ENCODE data around the gene SMDT1. TPM values are rescaled to one million over a fixed set of nuclear protein-coding genes. Genes with fewer than 3 reads are reported as not detected.

Gene SMDT1
- total RNA-seq, 1 experiment from 2014 or later = 18.3 TPM

GRCh38 chr22:42090596-42091454, 11.3 kb downstream of the SMDT1 start, which contains the start of gene NDUFA6:
TSS of gene NDUFA6 (minus strand) at chr22:42090772. CDS start at chr22:42090744, 28 bp downstream.
- peaks cover 33% of the 10 kb centered on the region for H3K79me2 ChIP-seq (ENCODE audit: low read length)
- peak within 1 kb of the TSS; percentile 97 for H3K4me2 ChIP-seq (ENCODE audit: low read length)
- H3K4me1 ChIP-seq (ENCODE audit: insufficient read depth, low read length) = peaks cover 9% of the 10 kb centered on the region; the same call in 1 of the 2 replicates
- TSS peak; percentile 49 for BruUV-seq (replicated peaks)
- peak within 1 kb of the TSS; percentile 91 for H2AFZ ChIP-seq (ENCODE audit: low read length)
- TF ChIP-seq CTCF (conservative IDR thresholded peaks at IDR 0.05; ENCODE audit: low read depth, low read length) = peak; percentile 79
- no peak for TF ChIP-seq EZH2 (IDR thresholded peaks at IDR 0.05; ENCODE audit: low read length, unreplicated experiment)
- no peak for TF ChIP-seq EZH2phosphoT487 (IDR thresholded peaks at IDR 0.05; ENCODE audit: borderline replicate concordance, low read length)
- ChIA-PET CTCF (interaction anchor here (0.9 kb wide), 1 partner anchor 22 kb away, joined by 7 read pairs; no protein-coding TSS in a partner anchor), POLR2A (ENCODE audit: unreplicated experiment) (interaction anchor here (0.6 kb wide), 1 partner anchor 501 kb away, joined by 3 read pairs; no protein-coding TSS in a partner anchor)
- peak within 1 kb of the TSS; percentile 97 for H3K9ac ChIP-seq (ENCODE audit: low read length)
- H3K36me3 ChIP-seq (ENCODE audit: low read depth, low read length) = peaks cover 10% of the 10 kb centered on the region; the same call in 1 of the 2 replicates
- H3K9me3 ChIP-seq (ENCODE audit: low read length) = no peaks in the 10 kb centered on the region
- H3K4me3 ChIP-seq (ENCODE audit: low read length) = peak within 1 kb of the TSS; percentile 80
- peak within 1 kb of the TSS; percentile 86 for H3K27ac ChIP-seq (ENCODE audit: low read length)
- no peaks in the 10 kb centered on the region for H3F3A ChIP-seq (ENCODE audit: low read length, unreplicated experiment)
- intact Hi-C loops (cut with micrococcal nuclease) = loop anchor here (1.0 to 2.0 kb wide), 3 partner anchors 11 to 354 kb away; no protein-coding TSS in a partner anchor
- DNase-seq (peak; percentile 98), ATAC-seq (peak; percentile 94)
- H3K27me3 ChIP-seq (ENCODE audit: low read length) = no peaks in the 10 kb centered on the region
- no peaks in the 10 kb centered on the region for H3K9me2 ChIP-seq (replicated peaks; ENCODE audit: low read length)
- H4K20me1 ChIP-seq (ENCODE audit: low read length) = peaks cover 7% of the 10 kb centered on the region; the same call in 1 of the 2 replicates

- Histone ChIP-seq H3K9me2 (replicated peaks; ENCODE audit: low read length) (no peaks in the 10 kb centered on the region), H3K4me3 (ENCODE audit: low read length) (peak overlapping the region; percentile 80), H3F3A (ENCODE audit: low read length, unreplicated experiment) (no peaks in the 10 kb centered on the region), H3K79me2 (ENCODE audit: low read length) (peaks cover 32% of the 10 kb centered on the region), H2AFZ (ENCODE audit: low read length) (peak overlapping the region; percentile 91), H3K27me3 (ENCODE audit: low read length) (no peaks in the 10 kb centered on the region), H3K9ac (ENCODE audit: low read length) (peak overlapping the region; percentile 78), H3K4me1 (ENCODE audit: insufficient read depth, low read length) (peaks cover 9% of the 10 kb centered on the region; the same call in 1 of the 2 replicates), H3K36me3 (ENCODE audit: low read depth, low read length) (peaks cover 4% of the 10 kb centered on the region; the same call in 1 of the 2 replicates), H3K27ac (ENCODE audit: low read length) (peak overlapping the region; percentile 47), H3K9me3 (ENCODE audit: low read length) (no peaks in the 10 kb centered on the region), H3K4me2 (ENCODE audit: low read length) (peak overlapping the region; percentile 97), H4K20me1 (ENCODE audit: low read length) (peaks cover 7% of the 10 kb centered on the region; the same call in 1 of the 2 replicates)
- DNase-seq (no peak), ATAC-seq (no peak)
- POLR2A ChIA-PET (ENCODE audit: unreplicated experiment) = no interaction called here
- no TSS peak for BruUV-seq (replicated peaks)
- intact Hi-C loops (cut with micrococcal nuclease) = loop anchor here (2.0 kb wide), 2 partner anchors 125 to 353 kb away; no protein-coding TSS in a partner anchor
- CTCF ChIA-PET = interaction anchor here (0.9 kb wide), 1 partner anchor 22 kb away, joined by 7 read pairs; no protein-coding TSS in a partner anchor
- no peak for TF ChIP-seq EZH2phosphoT487 (IDR thresholded peaks at IDR 0.05; ENCODE audit: borderline replicate concordance, low read length)
- TF ChIP-seq EZH2 (IDR thresholded peaks at IDR 0.05; ENCODE audit: low read length, unreplicated experiment) = no peak
- TF ChIP-seq CTCF (conservative IDR thresholded peaks at IDR 0.05; ENCODE audit: low read depth, low read length) = no peak
Measured at GRCh38 chr22:42091455-42091782, 11.9 kb downstream of the SMDT1 start.

Measured in PC-3 (cell line).